NCI-H345 (cell line): ENCODE results near the gene EXOC4.
"Not testable (repeated sequence)": the region's sequence is repeated elsewhere in the genome, so short reads cannot be mapped to it uniquely, and the experiment has no call there.

Experiments
- DNase-seq: peaks from one replicate; lab custom pipeline; 2025; lab: John Stamatoyannopoulos, UW

EXOC4 gene

GRCh38 chr7:134071355-134072331, 818.8 kb downstream of the EXOC4 start:
- DNase-seq: no peak

GRCh38 chr7:134073276-134073675, 820.4 kb downstream of the EXOC4 start:
- DNase-seq: no peak

GRCh38 chr7:134075799-134076198, 822.9 kb downstream of the EXOC4 start:
- no peak for DNase-seq

GRCh38 chr7:134077560-134077959, 824.7 kb downstream of the EXOC4 start:
- DNase-seq: not testable (repeated sequence)

GRCh38 chr7:134078991-134079390, 826.1 kb downstream of the EXOC4 start:
- DNase-seq: no peak

GRCh38 chr7:134081695-134082094, 828.8 kb downstream of the EXOC4 start:
- no peak for DNase-seq

GRCh38 chr7:134083766-134084487, 831.0 kb downstream of the EXOC4 start:
- DNase-seq: no peak

GRCh38 chr7:134084488-134085144, 831.7 kb downstream of the EXOC4 start:
- no peak for DNase-seq

GRCh38 chr7:134085311-134085710, 832.4 kb downstream of the EXOC4 start:
- DNase-seq: no peak

GRCh38 chr7:134086998-134087735, 834.3 kb downstream of the EXOC4 start:
- DNase-seq: no peak

- DNase-seq: no peak
Observed at GRCh38 chr7:134088199-134088598, 835.3 kb downstream of the EXOC4 start.

GRCh38 chr7:134089446-134089845, 836.6 kb downstream of the EXOC4 start:
- no peak for DNase-seq

- no peak for DNase-seq
Observed at GRCh38 chr7:134098072-134098471, 845.2 kb downstream of the EXOC4 start.

- DNase-seq: no peak
Observed at GRCh38 chr7:134101716-134102115, 848.8 kb downstream of the EXOC4 start.

- DNase-seq: peak; percentile 20
Observed at GRCh38 chr7:134104166-134104565, 851.3 kb downstream of the EXOC4 start.

GRCh38 chr7:134105841-134106240, 853.0 kb downstream of the EXOC4 start:
- no peak for DNase-seq

- DNase-seq: no peak
Observed at GRCh38 chr7:134108802-134109201, 855.9 kb downstream of the EXOC4 start.

- DNase-seq: no peak
Observed at GRCh38 chr7:134113655-134114054, 860.8 kb downstream of the EXOC4 start.

- DNase-seq: no peak
Observed at GRCh38 chr7:134114992-134115391, 862.1 kb downstream of the EXOC4 start.
